T-helper 1 cell treated with Interleukin-12 subunit alpha and Interleukin-12 subunit beta and Interleukin-4 antibody, amounts not matched to agents 30 μg/mL and 1 μg/mL, for 36 hours (primary cell): ENCODE results near the gene DCAF10.
A peak's percentile ranks its signal among the peaks of the same experiment; 100 is the strongest.
"Not testable (repeated sequence)": the region's sequence is repeated elsewhere in the genome, so short reads cannot be mapped to it uniquely, and the experiment has no call there.

Source experiments
- H3K27ac Mint-ChIP-seq: one replicate; pipeline ENCODE4 v1.8.0; 2021; ENCODE audit warnings: mild to moderate bottlenecking, mixed read lengths
- H3K27me3 Mint-ChIP-seq: one replicate; pipeline ENCODE4 v1.8.0; 2021; ENCODE audit warnings: low read depth, mixed read lengths
- H3K36me3 Mint-ChIP-seq: one replicate; pipeline ENCODE4 v1.8.0; 2021; ENCODE audit warnings: low read depth, mixed read lengths
- H3K4me1 Mint-ChIP-seq: one replicate; pipeline ENCODE4 v1.8.0; 2021; ENCODE audit warnings: low read depth, mixed read lengths
- H3K4me3 Mint-ChIP-seq: one replicate; pipeline ENCODE4 v1.8.0; 2021; ENCODE audit warnings: mild to moderate bottlenecking, moderate library complexity, mixed read lengths
- H3K9me3 Mint-ChIP-seq: one replicate; pipeline ENCODE4 v1.8.0; 2021; ENCODE audit warnings: mixed read lengths

Gene DCAF10

GRCh38 chr9:37904445-37905130, 104.0 kb downstream of the DCAF10 start:
- peaks cover 18% of the 10 kb centered on the region for H3K4me1 Mint-ChIP-seq
- no peaks in the 10 kb centered on the region for H3K36me3 Mint-ChIP-seq
- peak overlapping the region; percentile 94 for H3K27ac Mint-ChIP-seq

GRCh38 chr9:37905131-37905505, 104.5 kb downstream of the DCAF10 start:
- H3K27ac Mint-ChIP-seq = no peak overlapping the region
- no peaks in the 10 kb centered on the region for H3K9me3 Mint-ChIP-seq
- H3K36me3 Mint-ChIP-seq = no peaks in the 10 kb centered on the region
- H3K4me3 Mint-ChIP-seq = no peak overlapping the region
- no peaks in the 10 kb centered on the region for H3K27me3 Mint-ChIP-seq
- H3K4me1 Mint-ChIP-seq = peaks cover 18% of the 10 kb centered on the region

More at GRCh38 chr9:37904445-37905130, 104.0 kb downstream of the DCAF10 start:
- Mint-ChIP-seq H3K9me3 (no peaks in the 10 kb centered on the region), H3K27me3 (no peaks in the 10 kb centered on the region), H3K4me3 (peak overlapping the region; percentile 89)

- peak overlapping the region; percentile 28 for H3K27ac Mint-ChIP-seq
These were observed 105.2 kb downstream of the DCAF10 start for GRCh38 chr9:37905776-37906175.

GRCh38 chr9:37906312-37907239, 106.0 kb downstream of the DCAF10 start:
- Mint-ChIP-seq H3K9me3 (no peaks in the 10 kb centered on the region), H3K4me1 (peaks cover 15% of the 10 kb centered on the region), H3K4me3 (peak overlapping the region; percentile 40), H3K27me3 (no peaks in the 10 kb centered on the region), H3K27ac (peak overlapping the region; percentile 28), H3K36me3 (no peaks in the 10 kb centered on the region)

More at GRCh38 chr9:37905776-37906175, 105.2 kb downstream of the DCAF10 start:
- no peaks in the 10 kb centered on the region for H3K9me3 Mint-ChIP-seq
- peaks cover 17% of the 10 kb centered on the region for H3K4me1 Mint-ChIP-seq
- no peaks in the 10 kb centered on the region for H3K36me3 Mint-ChIP-seq
- H3K27me3 Mint-ChIP-seq = no peaks in the 10 kb centered on the region
- H3K4me3 Mint-ChIP-seq = peak overlapping the region; percentile 40

- peaks cover 5% of the 10 kb centered on the region for H3K4me1 Mint-ChIP-seq
- H3K27ac Mint-ChIP-seq = no peak overlapping the region
- no peak overlapping the region for H3K4me3 Mint-ChIP-seq
- H3K27me3 Mint-ChIP-seq = no peaks in the 10 kb centered on the region
- no peaks in the 10 kb centered on the region for H3K9me3 Mint-ChIP-seq
- no peaks in the 10 kb centered on the region for H3K36me3 Mint-ChIP-seq
These were observed 107.7 kb downstream of the DCAF10 start for GRCh38 chr9:37908283-37908682.

- H3K4me1 Mint-ChIP-seq = peaks cover 9% of the 10 kb centered on the region
- peaks cover 4% of the 10 kb centered on the region for H3K27me3 Mint-ChIP-seq
- H3K27ac Mint-ChIP-seq = no peak overlapping the region
- H3K36me3 Mint-ChIP-seq = no peaks in the 10 kb centered on the region
- H3K9me3 Mint-ChIP-seq = no peaks in the 10 kb centered on the region
- no peak overlapping the region for H3K4me3 Mint-ChIP-seq
These were observed 108.1 kb downstream of the DCAF10 start for GRCh38 chr9:37908698-37909186.

- Mint-ChIP-seq H3K27me3 (peaks cover 4% of the 10 kb centered on the region), H3K4me3 (no peak overlapping the region), H3K36me3 (no peaks in the 10 kb centered on the region), H3K9me3 (no peaks in the 10 kb centered on the region), H3K4me1 (peaks cover 7% of the 10 kb centered on the region), H3K27ac (no peak overlapping the region)
These were observed 108.7 kb downstream of the DCAF10 start for GRCh38 chr9:37909326-37909725.

- H3K9me3 Mint-ChIP-seq, H3K4me3 Mint-ChIP-seq: not testable (repeated sequence)
These were observed 109.2 kb downstream of the DCAF10 start for GRCh38 chr9:37909836-37910235.

GRCh38 chr9:37910271-37910670, 109.7 kb downstream of the DCAF10 start:
- Mint-ChIP-seq H3K9me3 (no peaks in the 10 kb centered on the region), H3K27me3 (peaks cover 4% of the 10 kb centered on the region), H3K4me1 (peaks cover 4% of the 10 kb centered on the region), H3K27ac (no peak overlapping the region), H3K36me3 (no peaks in the 10 kb centered on the region), H3K4me3 (no peak overlapping the region)

More at GRCh38 chr9:37909836-37910235, 109.2 kb downstream of the DCAF10 start:
- H3K27me3 Mint-ChIP-seq, H3K27ac Mint-ChIP-seq, H3K36me3 Mint-ChIP-seq, H3K4me1 Mint-ChIP-seq: not testable (repeated sequence)

GRCh38 chr9:37911271-37911681, 110.7 kb downstream of the DCAF10 start:
- Mint-ChIP-seq H3K9me3 (no peaks in the 10 kb centered on the region), H3K4me3 (no peak overlapping the region), H3K36me3 (no peaks in the 10 kb centered on the region), H3K4me1 (peaks cover 4% of the 10 kb centered on the region), H3K27me3 (peaks cover 4% of the 10 kb centered on the region), H3K27ac (no peak overlapping the region)

- H3K27ac Mint-ChIP-seq = no peak overlapping the region
- H3K27me3 Mint-ChIP-seq = peaks cover 4% of the 10 kb centered on the region
- peaks cover 4% of the 10 kb centered on the region for H3K4me1 Mint-ChIP-seq
- H3K36me3 Mint-ChIP-seq = no peaks in the 10 kb centered on the region
- no peak overlapping the region for H3K4me3 Mint-ChIP-seq
- no peaks in the 10 kb centered on the region for H3K9me3 Mint-ChIP-seq
These were observed 113.0 kb downstream of the DCAF10 start for GRCh38 chr9:37913480-37914153.

- no peak overlapping the region for H3K4me3 Mint-ChIP-seq
- H3K4me1 Mint-ChIP-seq = peaks cover 4% of the 10 kb centered on the region
- H3K36me3 Mint-ChIP-seq = no peaks in the 10 kb centered on the region
- H3K27me3 Mint-ChIP-seq = peaks cover 4% of the 10 kb centered on the region
- H3K9me3 Mint-ChIP-seq = no peaks in the 10 kb centered on the region
- H3K27ac Mint-ChIP-seq = no peak overlapping the region
These were observed 113.6 kb downstream of the DCAF10 start for GRCh38 chr9:37914154-37914551.

- Mint-ChIP-seq H3K4me3 (no peak overlapping the region), H3K9me3 (no peaks in the 10 kb centered on the region), H3K27me3 (peaks cover 4% of the 10 kb centered on the region), H3K27ac (no peak overlapping the region), H3K36me3 (no peaks in the 10 kb centered on the region), H3K4me1 (peaks cover 4% of the 10 kb centered on the region)
These were observed 114.2 kb downstream of the DCAF10 start for GRCh38 chr9:37914701-37915358.

- Mint-ChIP-seq H3K27ac (no peak overlapping the region), H3K9me3 (no peaks in the 10 kb centered on the region), H3K4me3 (no peak overlapping the region), H3K36me3 (no peaks in the 10 kb centered on the region), H3K4me1 (peaks cover 4% of the 10 kb centered on the region), H3K27me3 (peaks cover 4% of the 10 kb centered on the region)
These were observed 115.4 kb downstream of the DCAF10 start for GRCh38 chr9:37915911-37916470.
